GM12873 (cell line): ENCODE results near the gene IFNB1.

Experiments used
- CTCF ChIP-seq: IDR thresholded peaks from 2 replicates; pipeline ENCODE4 v1.5.1; 2012; ENCODE audit warnings: low read depth, mild to moderate bottlenecking, moderate library complexity, low read length, control low read depth; ENCODE audit not compliant: insufficient read depth; ENCODE audit errors: missing control alignments

The IFNB1 gene

GRCh38 chr9:21084242-21084850 lies 6.6 kb upstream of the IFNB1 start:
- no peak for TF ChIP-seq CTCF

DNA sequence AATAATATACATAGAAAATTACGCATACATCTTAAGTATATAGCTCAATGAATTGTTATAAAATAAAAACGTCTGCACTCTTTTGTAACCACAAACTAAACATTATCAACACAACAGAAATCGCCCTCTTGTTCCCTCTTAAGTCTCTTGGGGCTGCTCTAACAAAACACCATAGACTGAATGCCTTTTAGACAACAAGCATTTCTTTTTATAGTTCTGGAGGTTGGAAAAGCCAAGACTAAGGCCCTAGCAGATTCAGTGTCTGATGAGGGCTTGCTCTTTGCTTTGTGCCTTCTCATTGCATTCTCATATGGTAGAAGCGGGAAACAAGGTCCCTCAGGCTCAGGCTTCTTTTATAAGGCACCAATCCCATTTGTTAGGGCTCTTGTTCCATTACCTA lies 4.9 kb upstream of the IFNB1 start:
- no peak for TF ChIP-seq CTCF

GRCh38 chr9:21081999-21082398 lies 4.3 kb upstream of the IFNB1 start:
- TF ChIP-seq CTCF = no peak

DNA sequence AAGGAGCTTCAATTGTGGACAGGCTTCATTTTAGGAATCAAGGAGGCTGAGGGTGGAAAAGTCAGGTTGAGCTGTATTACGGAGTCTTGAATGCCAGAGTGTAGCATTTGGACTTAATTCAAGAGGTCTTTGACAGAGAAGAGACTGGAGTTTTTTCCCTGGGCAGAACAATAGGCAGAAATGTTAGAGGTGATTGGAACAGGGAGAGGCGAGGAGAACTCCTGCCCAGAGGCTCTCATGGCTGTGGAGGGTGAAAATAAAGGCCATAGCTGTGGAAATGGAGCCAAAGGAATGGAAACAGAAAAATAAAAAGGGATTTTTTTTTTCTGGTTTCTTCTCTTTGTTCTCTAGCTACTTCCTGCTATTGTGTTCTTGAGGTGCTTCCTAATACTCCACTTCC lies 3.7 kb upstream of the IFNB1 start:
- no peak for TF ChIP-seq CTCF

DNA sequence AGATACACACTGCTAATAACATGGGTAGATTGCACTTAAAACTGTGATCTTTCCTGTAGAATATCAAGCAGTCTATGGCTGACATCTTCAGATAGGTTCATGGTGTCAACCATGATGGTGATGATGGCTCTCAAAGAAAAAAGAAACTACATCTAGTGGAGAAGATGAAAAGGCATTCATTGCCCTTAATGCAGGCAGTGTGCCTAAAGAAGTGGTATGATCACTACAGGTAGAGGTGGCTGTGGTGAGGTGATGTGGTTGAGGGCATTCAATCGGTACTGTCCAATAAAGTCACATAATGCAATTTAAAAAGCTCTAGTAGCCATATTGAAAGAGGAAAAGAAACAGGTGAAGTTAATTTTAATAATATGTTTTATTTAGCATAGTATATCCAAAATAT lies 3.1 kb upstream of the IFNB1 start:
- TF ChIP-seq CTCF = no peak

GRCh38 chr9:21078702-21079101 lies 960 bp upstream of the IFNB1 start:
- no peak for TF ChIP-seq CTCF

- no peak for TF ChIP-seq CTCF
Measured at GRCh38 chr9:21075484-21075883, 2.3 kb downstream of the IFNB1 start.
